Measurements from ENCODE around the gene KRTAP10-7.
"Not testable (repeated sequence)": the region's sequence is repeated elsewhere in the genome, so short reads cannot be mapped to it uniquely, and the experiment has no call there.

The KRTAP10-7 gene, protein sequence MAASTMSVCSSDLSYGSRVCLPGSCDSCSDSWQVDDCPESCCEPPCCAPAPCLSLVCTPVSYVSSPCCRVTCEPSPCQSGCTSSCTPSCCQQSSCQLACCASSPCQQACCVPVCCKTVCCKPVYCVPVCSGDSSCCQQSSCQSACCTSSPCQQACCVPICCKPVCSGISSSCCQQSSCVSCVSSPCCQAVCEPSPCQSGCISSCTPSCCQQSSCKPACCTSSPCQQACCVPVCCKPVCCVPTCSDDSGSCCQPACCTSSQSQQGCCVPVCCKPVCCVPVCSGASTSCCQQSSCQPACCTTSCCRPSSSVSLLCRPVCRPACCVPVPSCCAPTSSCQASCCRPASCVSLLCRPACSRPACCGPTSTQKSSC

DNA sequence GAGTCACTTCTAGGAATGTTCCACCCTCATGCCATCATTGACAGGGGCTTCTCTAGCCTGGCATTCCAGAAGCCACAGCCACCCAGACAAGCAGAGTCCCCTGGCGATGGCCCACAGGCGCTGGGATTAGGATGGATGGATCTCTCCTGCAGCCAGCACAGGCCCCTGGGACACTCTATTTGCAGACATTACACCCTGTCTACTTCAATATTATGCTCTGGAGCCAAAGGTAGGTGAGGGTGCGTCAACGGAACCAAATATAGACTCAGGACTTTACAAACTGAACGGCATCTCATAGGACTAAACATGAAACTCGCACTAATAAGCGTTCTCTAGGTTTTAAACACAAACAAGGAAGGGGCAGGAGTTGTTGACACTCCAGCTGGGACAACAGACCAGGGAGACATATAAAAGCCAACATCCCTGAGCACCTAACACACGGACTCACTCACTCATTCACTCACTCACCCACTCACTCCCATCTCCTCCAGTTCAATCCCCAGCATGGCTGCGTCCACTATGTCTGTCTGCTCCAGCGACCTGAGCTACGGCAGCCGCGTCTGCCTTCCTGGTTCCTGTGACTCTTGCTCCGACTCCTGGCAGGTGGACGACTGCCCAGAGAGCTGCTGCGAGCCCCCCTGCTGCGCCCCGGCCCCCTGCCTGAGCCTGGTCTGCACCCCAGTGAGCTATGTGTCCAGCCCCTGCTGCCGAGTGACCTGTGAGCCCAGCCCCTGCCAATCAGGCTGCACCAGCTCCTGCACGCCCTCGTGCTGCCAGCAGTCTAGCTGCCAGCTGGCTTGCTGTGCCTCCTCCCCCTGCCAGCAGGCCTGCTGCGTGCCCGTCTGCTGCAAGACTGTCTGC, at the start of gene KRTAP10-7:
TSS of gene KRTAP10-7 (plus strand) at position 480 of the 861 bp plus-strand sequence. CDS start at position 505, 25 bp downstream.
- not testable (repeated sequence) for DNase-seq (ENCODE audit: low read depth)

DNA sequence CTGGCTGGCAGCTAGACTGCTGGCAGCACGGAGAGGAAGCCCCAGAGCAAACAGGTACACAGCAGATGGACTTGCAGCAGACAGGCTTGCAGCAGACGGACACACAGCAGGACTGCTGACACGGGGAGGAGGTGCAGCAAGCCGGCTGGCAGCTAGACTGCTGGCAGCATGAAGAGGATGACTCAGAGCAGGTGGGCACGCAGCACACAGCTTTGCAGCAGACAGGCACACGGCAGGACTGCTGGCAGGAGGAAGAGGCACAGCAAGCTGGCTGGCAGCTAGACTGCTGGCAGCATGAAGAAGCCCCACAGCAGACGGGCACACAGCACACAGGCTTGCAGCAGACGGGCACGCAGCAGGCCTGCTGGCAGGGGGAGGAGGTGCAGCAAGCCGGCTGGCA, 49.6 kb upstream of the KRTAP10-7 start:
- DNase-seq (ENCODE audit: low read depth) = no peak

DNA sequence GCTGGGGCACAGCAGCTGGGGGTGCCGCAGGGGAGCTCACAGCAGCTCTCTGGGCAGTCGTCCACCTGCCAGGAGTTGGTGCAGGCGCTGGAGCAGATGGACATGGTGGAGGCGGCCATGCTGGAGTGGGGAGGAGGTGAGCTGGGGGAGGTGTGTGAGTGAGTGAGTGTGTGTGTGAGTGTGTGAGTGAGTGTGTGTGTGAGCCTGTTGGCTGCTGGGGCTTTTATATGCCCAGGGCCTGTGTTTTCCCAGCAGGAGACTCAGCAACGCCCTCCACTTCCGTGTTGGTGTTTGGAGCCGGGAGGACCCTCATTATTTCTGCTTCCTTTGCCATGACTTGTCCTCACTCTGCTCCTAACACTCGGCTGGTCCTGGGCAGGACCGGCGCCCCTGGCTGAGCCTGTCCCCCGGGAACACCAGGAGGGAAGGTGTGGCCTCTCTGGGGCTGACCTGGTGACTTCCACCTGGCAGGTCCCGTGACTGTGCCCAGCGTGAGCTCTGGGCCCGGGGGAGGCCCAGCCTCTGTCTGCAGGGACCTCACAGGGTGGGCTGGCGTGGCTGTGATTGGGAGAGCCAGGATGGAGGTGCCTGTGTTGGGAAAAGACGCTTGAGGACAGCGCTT, 48.9 kb upstream of the KRTAP10-7 start, which contains the start of gene KRTAP10-2:
TSS of gene KRTAP10-2 (minus strand) at position 166 of the 622 bp plus-strand sequence. CDS start at position 119, 47 bp downstream.
- DNase-seq (ENCODE audit: low read depth) = no peak

DNA sequence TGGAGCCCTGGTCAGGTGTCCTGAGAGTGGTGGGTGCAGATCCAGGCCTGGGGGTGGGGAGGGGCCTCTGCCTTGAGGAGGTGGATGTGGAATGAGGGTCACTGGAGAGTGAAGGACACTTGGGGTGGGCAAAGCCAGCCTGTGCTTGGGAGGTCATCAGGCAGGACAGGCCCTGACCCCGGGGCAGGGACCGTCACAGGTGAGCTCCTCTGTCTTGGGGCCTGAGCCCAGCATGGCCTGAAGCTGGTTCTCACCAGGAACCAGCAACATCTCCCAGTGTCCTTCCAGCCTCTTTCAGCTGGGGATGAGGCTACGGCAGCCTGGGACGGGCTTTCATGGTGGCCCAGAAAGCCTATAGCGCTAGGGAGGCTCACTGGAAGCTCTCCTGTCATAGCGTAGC, 48.3 kb upstream of the KRTAP10-7 start:
- no peak for DNase-seq (ENCODE audit: low read depth)

DNA sequence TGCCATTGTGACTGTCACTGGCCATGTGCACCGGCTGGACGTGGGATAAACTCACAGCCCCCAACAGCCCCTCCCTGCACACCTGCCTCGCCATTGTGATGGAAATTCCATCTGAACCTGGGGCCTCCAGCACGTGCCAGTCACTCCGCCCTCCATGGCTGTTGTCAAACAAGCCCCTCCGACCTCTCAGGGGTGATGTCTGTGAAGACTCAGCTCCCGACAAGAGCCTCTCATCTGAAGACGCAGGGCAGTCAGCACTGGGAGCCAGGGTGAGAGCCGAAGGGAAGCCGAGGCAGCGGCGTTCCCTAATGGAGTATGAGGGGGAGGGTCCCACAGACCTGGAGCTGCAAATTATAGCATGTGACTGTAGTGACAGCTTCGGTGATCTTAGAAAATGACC, 47.7 kb upstream of the KRTAP10-7 start:
- no peak for DNase-seq (ENCODE audit: low read depth)

DNA sequence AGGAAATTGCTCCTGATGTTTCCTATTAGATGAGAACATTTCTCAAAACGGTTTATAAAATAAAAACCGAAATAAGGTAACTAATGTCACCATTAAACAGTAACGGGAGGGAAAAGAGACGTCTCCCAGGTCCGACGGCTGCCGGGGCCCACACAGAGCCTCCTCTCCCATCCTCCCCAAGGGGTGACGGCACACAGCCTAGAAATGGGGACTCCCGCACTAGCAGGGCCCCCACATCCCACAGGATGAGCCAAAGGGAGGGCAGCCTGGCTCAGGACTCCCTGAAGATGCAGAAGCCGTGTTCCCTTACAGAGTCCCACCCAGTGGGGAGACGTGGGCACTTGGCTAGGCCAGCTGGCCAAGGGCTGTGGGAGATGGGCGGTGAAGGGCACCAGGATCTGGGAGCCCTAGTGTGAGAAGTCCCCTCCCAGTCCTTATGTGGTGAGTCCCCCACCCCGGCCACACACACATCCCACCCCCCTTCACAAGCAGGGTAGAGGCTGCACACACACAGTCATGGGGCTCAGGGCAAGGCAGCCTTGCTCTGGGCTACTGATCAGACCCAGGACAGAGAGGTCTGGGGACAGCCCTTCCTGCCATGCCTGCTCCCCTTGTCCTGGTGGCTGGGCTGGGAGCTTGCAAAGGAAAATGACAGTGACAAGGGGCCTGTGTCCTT, 45.1 kb upstream of the KRTAP10-7 start:
- DNase-seq (ENCODE audit: low read depth) = no peak

DNA sequence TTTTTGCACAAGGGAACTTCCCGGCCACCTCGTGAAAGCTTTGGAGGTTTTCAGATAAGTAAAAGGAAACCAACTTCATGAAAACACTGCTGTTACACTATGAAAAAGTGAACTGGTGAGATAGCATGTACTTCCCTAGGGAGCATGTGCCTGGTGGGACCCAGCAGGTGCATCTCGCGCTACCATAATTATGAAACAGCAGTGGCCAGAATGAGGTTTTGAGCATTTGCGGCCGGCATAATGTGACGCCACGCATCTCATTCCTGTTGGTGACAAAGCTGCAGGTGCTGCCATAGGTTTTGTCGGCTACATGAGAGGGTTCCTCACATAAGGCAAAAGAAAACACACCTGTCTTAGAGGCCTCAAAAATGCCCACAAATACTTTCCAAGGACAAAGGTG, 43.5 kb upstream of the KRTAP10-7 start:
- no peak for DNase-seq (ENCODE audit: low read depth)

DNA sequence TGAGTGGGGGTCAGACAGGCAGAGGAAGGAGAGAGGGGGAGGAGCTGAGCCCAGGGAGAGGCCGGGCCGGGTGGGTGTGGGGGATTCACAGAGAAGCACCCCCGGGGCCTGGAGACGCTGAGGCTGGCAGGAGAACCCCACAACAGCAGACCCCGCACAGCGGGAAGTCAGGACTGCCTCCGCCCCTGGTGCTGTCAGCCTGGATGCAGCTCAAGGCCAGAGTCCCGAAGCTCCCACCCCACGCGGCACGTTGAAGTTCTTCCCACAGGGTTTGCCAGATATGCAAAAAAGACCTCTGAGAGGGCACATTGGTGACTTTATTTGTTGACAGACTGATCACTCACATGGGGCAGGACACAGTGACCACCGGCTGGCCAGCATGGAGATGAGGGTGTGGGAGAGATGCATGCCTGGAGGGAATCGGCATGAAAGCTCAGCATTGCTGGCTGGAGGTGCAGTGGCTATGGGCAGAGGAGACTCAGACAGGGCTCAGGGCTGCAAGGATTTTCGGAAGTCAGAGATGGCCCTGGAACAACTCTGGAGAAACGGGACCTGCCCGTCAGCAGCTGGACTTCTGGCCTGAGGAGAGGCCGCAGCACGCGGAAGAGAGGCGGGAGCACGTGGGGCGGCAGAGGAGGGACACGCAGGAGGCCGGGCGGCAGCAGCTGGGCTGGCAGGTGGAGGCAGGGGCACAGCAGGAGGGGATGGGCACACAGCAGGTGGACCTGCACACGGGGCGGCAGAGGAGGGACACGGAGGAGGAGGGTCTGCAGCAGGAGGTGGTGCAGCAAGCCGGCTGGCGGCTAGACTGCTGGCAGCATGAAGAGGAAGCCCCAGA, 42.7 kb upstream of the KRTAP10-7 start:
- DNase-seq (ENCODE audit: low read depth) = no peak

DNA sequence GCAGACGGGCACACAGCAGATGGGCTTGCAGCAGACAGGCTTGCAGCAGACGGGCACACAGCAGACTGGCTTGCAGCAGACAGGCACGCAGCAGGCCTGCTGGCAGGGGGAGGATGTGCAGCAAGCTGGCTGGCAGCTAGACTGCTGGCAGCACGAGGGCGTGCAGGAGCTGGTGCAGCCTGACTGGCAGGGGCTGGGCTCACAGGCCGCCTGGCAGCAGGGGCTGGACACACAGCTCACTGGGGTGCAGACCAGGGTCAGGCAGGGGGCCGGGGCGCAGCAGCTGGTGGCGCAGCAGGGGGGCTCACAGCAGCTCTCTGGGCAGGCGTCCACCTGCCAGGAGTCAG, 42.1 kb upstream of the KRTAP10-7 start:
- not testable (repeated sequence) for DNase-seq (ENCODE audit: low read depth)

DNA sequence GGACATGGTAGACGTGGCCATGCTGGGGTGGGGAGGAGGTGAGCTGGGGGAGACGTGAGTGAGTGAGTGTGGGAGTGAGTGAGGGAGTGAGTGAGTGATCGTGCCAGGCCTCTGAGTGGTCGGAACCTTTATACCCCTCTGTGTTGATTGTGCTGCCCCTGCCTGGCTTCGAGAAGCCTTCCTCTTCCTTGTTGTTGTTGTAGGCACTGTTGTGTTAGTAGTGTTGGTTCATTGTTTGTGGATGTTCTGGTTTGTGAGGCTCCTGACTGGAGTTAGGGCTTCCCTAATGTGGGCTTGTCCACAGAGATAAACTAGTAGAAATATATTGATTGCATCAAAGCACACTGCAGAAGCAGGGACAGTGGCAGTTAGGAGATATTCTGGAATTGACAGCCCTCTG, 41.7 kb upstream of the KRTAP10-7 start, which contains the start of gene KRTAP10-3:
TSS of gene KRTAP10-3 (minus strand) at position 101 of the 400 bp plus-strand sequence. CDS start at position 21, 80 bp downstream.
- no peak for DNase-seq (ENCODE audit: low read depth)

DNA sequence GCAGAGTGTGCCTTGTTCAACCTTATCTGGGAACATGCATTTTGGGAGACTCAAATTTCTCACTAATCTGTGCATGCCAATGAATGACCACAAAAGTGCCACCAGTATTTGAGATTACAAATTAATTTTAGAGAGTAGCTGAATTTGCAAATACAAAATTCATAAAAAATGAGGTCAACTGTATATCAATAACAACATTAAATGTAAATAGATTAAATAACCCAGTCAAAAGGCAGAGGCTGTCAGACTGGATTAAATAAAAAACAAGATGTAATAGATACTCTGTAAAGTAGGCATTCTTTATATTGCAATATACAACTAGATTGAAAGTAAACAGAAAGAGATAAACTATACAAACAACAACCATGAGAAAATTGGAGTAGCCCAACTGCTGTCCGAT, 36.3 kb upstream of the KRTAP10-7 start:
- DNase-seq (ENCODE audit: low read depth) = no peak

DNA sequence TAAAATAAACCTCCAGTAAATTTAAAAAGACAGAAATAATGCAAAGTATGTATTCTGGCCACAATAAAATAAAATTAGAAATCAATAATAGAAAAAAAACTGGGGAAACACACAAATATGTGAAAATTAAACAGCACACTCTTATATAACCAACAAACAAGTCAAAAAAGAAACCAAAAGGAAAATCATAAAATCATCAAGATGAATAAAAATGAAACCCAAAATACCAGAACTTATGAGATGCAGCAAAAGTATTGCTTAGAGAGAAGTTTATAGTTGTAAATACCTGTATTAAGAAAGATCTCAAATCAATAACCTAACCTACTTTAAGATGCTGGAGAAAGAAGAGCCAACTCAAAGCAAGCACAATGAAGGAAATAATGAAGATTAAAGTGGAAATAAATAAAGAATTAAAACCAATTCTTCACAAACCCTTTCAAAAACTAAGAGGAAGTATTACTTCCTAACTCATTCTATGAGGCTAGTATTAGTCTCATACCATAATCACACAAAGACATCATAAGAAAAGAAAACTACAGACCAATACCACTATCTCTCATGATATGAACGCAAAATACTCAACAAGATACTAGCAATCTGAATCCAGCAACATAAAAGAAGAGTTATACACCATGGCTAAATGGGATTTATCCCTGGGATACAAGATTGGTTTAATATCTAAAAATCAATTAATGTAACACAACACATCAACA, 35.4 kb upstream of the KRTAP10-7 start:
- no peak for DNase-seq (ENCODE audit: low read depth)

DNA sequence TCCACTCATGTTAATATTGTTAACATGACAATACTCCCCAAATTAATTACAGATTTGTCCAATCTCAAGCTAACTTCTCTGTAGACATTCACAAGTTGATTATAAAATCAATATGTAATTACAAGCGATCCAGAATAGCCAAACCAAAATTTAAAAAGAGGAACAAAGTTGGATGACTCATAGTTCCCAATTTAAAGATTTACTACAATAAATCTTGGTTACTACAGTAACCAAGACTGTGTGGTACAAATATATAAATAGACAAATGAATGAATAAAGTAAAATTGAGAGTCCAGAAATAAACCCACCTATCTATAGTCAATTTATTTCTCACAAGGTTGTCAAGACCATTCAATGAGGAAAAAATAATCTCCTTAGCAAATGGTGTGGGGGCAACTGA, 34.0 kb upstream of the KRTAP10-7 start:
- DNase-seq (ENCODE audit: low read depth) = no peak

DNA sequence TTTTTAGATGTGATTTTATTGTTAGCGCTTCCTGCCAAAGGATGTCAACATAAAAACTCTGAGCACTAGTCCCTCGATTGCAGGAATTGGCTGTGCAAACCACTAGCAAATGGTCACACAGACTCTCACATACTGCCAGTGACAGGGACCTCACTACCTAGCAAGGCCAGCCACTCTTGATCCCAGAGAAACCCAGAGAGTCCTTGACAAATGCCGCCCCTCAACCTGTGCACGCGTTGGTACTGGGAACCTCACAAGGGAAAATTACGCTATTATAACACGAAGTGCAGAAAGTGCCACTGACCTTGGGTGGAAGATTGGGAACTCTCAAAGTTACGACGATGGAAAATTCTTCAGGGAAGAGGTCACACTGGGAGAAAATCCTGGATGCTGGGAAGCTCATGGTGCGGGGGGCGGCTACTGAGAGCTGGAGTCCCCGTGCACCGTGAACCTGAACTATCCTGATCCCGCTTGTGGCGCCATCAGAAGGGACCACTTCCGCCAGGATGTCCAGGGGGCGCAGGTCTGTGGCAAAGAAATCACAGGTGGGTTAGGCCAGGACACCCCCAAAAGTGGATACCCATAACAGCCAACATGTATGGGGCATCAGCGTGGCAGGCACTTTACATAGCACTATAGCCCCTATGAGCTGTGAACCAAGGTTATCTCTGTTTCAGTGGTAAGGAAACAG, 32.8 kb upstream of the KRTAP10-7 start:
- DNase-seq (ENCODE audit: low read depth) = no peak

DNA sequence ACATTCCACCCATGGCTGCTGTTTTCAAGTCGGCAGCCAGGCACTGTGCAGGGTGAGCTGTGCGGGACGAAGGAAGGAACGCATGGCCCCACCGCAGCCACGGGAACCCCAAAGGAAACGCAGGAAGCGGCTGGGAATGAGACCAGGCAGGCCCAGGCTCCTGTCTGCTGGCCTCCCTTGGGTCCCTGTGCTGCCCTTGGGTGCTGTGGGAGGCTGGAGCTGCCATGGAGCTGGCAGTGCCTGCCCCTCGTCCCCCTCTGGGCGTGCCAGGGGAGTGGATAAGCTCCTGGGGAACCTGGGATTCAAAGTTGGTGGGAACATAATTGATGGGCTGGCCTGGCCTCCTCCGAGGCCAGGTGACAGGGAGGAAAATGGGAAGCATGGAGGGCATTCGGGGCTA, 32.1 kb upstream of the KRTAP10-7 start:
- no peak for DNase-seq (ENCODE audit: low read depth)

DNA sequence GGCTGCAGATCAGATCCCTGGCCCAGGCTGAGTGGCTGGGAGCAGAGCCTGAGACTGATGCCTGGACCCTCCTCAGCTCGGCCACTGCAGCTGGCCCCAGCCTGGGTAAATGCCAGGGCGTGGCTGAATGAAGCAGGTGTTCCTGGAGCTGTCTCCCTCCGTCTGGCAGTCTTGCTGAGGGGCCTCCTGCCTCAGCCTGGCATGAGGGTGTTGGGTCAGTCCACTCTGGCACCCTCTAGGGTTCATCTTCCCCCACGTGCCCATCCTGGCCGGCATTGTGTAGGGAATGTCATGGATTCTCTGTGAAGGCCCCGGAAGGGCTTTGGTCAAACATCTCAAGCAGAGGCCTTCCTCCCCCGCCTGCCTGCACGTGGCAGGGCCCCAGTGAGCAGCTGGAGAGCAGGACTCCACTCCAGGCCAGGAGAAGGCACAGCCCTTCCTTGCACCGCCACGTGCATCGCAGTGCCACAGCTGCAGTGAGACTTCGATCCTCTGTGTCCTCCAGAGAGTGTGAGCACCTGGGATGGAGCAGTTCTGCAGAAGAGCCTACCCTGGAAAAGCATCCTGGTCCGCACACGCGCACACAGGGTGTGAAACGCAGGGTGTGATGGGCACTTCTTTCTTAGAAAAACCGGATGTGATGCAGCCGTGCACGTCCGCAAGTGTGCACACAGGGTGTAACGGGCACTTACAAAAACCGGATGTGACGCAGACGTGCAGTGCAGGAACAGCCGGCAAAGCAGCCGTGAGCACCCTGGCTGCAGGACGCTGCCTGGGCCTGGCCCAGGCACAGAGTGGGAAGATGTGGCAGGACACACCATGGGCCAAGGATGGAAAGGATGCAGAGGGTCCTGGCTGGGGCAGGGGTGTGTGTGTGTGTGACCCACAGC, 31.5 kb upstream of the KRTAP10-7 start:
- no peak for DNase-seq (ENCODE audit: low read depth)

DNA sequence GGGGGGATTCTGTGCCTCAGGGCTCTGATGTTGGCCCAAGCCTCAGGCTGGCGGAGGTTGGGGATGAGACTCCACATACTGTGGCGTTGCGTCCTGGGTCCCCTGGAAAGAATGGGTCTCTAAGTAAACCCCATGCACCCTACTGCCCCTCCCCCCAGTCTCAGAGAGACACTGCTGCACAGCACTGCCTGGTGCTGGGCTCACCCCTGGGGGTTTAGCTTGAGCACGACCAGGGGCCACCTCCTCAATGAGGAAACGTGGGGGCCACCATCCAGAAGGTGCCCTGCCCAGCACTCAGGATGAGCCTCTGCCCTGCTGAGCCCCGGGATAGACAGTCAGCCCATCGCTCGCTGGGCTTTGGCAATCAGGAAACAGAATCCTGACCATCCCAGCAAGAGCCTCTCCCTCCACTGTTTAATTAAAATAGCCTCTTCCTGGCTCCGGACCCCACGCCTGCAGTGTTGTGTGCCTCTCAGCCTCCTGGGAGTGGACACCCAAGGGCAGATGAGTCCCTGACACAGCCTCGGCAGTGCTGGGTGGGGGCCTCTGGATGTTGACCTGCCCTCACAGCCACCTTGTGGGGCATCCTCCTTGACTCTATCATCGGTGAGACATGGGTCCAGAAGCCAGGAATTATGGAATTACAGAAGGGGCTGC, 30.4 kb upstream of the KRTAP10-7 start:
- DNase-seq (ENCODE audit: low read depth) = no peak

DNA sequence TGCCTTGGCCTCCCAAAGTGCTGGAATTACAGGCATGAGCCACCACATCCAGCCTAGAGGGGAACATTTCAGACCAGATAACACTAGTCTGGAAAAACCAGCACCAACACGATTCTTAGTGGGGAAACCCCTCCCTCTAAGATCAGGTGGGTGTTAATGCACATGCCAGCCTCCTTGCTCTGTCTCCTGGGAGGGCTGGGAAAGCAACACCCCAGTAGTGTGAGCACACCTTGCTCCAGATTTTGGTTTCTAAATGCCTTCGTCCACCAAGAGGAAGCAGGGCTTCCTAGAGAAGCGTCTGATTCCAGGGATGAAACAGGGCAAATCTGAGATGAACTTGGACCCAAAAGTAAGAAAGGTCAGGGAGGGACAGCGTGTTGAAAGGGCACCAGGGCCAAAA, 29.1 kb upstream of the KRTAP10-7 start:
- DNase-seq (ENCODE audit: low read depth) = no peak
